DOHH2 (cell line): ENCODE results near the gene RNASET2.

Experiments used
- H3F3A ChIP-seq: fragments of 200-600 bp; sonication (generic), shearing (Covaris generic); 2 replicates; pipeline ENCODE4 v1.6.0; 2016; ENCODE audit warnings: antibody characterized with exemption, mild to moderate bottlenecking; ENCODE audit not compliant: control insufficient read depth, insufficient read depth
- H3K27ac ChIP-seq: fragments of 200-600 bp; sonication (generic); 2 replicates; pipeline ENCODE4 v1.5.1; 2014; ENCODE audit warnings: low read depth, mild to moderate bottlenecking, low read length, moderate library complexity
- H3K27me3 ChIP-seq: fragments of 200-600 bp; sonication (generic); 2 replicates; pipeline ENCODE4 v1.6.1; 2014; ENCODE audit warnings: mild to moderate bottlenecking, low read length, mixed read lengths; ENCODE audit not compliant: control insufficient read depth
- H3K36me3 ChIP-seq: fragments of 200-600 bp; sonication (generic); 2 replicates; pipeline ENCODE4 v1.6.1; 2014; ENCODE audit warnings: mild to moderate bottlenecking, low read length, moderate library complexity, mixed read lengths; ENCODE audit not compliant: control insufficient read depth
- H3K4me1 ChIP-seq: fragments of 200-600 bp; sonication (generic); 2 replicates; pipeline ENCODE4 v1.6.1; 2014; ENCODE audit warnings: mild to moderate bottlenecking, low read length, mixed read lengths; ENCODE audit not compliant: control insufficient read depth
- H3K4me2 ChIP-seq: fragments of 200-600 bp; sonication (generic); 2 replicates; pipeline ENCODE4 v1.6.0; 2014; ENCODE audit warnings: mild to moderate bottlenecking, low read length, moderate library complexity
- H3K4me3 ChIP-seq: fragments of 200-600 bp; sonication (generic); 2 replicates; pipeline ENCODE4 v1.5.1; 2014; ENCODE audit warnings: mild to moderate bottlenecking, low read length, mixed read lengths
- H3K79me2 ChIP-seq: fragments of 200-600 bp; sonication (generic); 2 replicates; pipeline ENCODE4 v1.6.1; 2014; ENCODE audit warnings: mild to moderate bottlenecking, low read length, mixed read lengths; ENCODE audit not compliant: control insufficient read depth
- H3K9me2 ChIP-seq: fragments of 200-600 bp; sonication (generic); replicated peaks from 2 replicates; pipeline ENCODE4 v1.6.1; 2014; ENCODE audit warnings: mild to moderate bottlenecking, low read length, mixed read lengths; ENCODE audit not compliant: control insufficient read depth
- H3K9me3 ChIP-seq: fragments of 200-600 bp; sonication (generic); 2 replicates; pipeline ENCODE4 v1.6.1; 2014; ENCODE audit warnings: antibody characterized with exemption, low read length, mixed read lengths; ENCODE audit not compliant: control insufficient read depth, insufficient read depth
- H4K20me1 ChIP-seq: fragments of 200-600 bp; sonication (generic); 2 replicates; pipeline ENCODE4 v1.6.0; 2014; ENCODE audit warnings: low read depth, mild to moderate bottlenecking, antibody characterized with exemption, low read length, moderate library complexity; ENCODE audit not compliant: control insufficient read depth, insufficient read depth
- EZH2phosphoT487 ChIP-seq: fragments of 200-600 bp; sonication (generic); IDR thresholded peaks from 2 replicates; pipeline ENCODE4 v1.6.1; 2017; ENCODE audit warnings: borderline replicate concordance, mild to moderate bottlenecking, antibody characterized with exemption, low read length, moderate library complexity, mixed read lengths
- TF ChIP-seq, protein P1 (sequence below): fragments of 200-600 bp; sonication (generic); IDR thresholded peaks from one replicate; pipeline ENCODE4 v1.5.1; 2014; ENCODE audit warnings: antibody characterized with exemption, mild to moderate bottlenecking, low read depth, low read length; ENCODE audit not compliant: poor library complexity, severe bottlenecking

RNASET2 gene

DNA sequence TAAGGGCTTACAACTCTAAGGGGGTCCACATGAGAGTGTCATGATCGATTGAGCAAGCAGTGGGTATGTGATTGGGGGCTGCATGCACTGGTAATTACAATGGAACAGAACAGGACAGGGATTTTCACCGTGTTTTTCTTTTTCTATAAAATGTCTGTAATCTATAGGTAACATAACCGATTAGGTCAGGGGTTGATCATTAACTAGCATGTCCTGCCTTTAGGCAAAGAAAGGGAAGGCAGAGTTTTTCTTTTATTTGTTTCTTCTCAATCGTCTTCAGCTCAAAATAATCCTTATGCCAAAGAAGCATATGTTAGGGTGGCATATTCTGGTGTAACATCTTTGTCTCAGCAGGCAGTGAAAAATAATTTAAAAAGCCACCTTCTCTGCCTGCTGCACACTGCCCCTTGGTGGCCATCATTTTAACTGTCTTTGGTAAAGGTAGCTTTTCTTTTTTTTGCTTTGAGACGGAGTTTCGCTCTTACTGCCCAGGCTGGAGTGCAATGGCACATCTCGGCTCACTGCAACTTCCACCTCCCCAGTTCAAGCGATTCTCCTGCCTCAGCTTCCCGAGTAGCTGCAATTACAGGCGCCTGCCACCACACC lies 33.2 kb upstream of the RNASET2 start:
- H3K9me3 ChIP-seq: no peaks in the 10 kb centered on the region
- no peak for TF ChIP-seq EZH2phosphoT487
- TF ChIP-seq, protein P1, sequence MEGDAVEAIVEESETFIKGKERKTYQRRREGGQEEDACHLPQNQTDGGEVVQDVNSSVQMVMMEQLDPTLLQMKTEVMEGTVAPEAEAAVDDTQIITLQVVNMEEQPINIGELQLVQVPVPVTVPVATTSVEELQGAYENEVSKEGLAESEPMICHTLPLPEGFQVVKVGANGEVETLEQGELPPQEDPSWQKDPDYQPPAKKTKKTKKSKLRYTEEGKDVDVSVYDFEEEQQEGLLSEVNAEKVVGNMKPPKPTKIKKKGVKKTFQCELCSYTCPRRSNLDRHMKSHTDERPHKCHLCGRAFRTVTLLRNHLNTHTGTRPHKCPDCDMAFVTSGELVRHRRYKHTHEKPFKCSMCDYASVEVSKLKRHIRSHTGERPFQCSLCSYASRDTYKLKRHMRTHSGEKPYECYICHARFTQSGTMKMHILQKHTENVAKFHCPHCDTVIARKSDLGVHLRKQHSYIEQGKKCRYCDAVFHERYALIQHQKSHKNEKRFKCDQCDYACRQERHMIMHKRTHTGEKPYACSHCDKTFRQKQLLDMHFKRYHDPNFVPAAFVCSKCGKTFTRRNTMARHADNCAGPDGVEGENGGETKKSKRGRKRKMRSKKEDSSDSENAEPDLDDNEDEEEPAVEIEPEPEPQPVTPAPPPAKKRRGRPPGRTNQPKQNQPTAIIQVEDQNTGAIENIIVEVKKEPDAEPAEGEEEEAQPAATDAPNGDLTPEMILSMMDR: peak; percentile 61
- no peaks in the 10 kb centered on the region for H3F3A ChIP-seq
- H3K27ac ChIP-seq: no peak overlapping the region
- H3K36me3 ChIP-seq: peaks cover 48% of the 10 kb centered on the region
- H3K9me2 ChIP-seq: no peaks in the 10 kb centered on the region
- H3K4me3 ChIP-seq: no peak overlapping the region
- no peaks in the 10 kb centered on the region; the same call in 1 of the 2 replicates for H4K20me1 ChIP-seq
- no peaks in the 10 kb centered on the region for H3K27me3 ChIP-seq
- peaks cover 99% of the 10 kb centered on the region for H3K79me2 ChIP-seq
- H3K4me1 ChIP-seq: peaks cover 2% of the 10 kb centered on the region; the same call in 1 of the 2 replicates
- no peak overlapping the region for H3K4me2 ChIP-seq

DNA sequence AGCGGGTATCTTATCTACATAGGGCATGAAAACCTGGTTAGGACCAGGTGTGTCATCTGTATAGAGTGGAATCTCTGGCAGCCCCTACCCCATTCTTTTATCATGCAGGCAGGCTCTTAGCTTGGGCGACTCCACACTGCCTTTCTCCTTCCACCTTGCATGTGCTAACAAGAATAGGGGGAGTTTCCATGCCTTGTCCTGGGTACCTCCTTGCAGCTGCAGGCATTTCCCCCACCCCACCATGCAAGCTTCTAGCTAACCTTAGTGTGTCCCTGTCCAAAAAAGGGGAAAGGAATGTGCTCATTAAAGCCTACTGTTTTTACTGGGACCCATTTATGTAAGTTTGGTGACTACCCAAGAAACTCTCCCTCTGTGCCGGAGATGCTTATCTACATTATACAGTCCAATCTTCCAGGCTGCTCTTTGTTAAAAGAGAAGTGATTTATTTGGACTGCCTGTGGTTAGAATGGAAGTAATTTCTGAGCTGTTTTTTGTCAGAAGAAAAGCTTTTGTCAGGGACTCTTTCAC lies 32.4 kb upstream of the RNASET2 start:
- H3K4me3 ChIP-seq: no peak overlapping the region
- H3K27ac ChIP-seq: no peak overlapping the region
- no peaks in the 10 kb centered on the region for H3K9me3 ChIP-seq
- peaks cover 99% of the 10 kb centered on the region for H3K79me2 ChIP-seq
- H4K20me1 ChIP-seq: no peaks in the 10 kb centered on the region; the same call in 1 of the 2 replicates
- no peak overlapping the region for H3K4me2 ChIP-seq
- H3K9me2 ChIP-seq: no peaks in the 10 kb centered on the region
- H3F3A ChIP-seq: no peaks in the 10 kb centered on the region
- peaks cover 45% of the 10 kb centered on the region for H3K36me3 ChIP-seq
- peaks cover 2% of the 10 kb centered on the region; the same call in 1 of the 2 replicates for H3K4me1 ChIP-seq
- no peaks in the 10 kb centered on the region for H3K27me3 ChIP-seq
- TF ChIP-seq, protein P1: no peak
- no peak for TF ChIP-seq EZH2phosphoT487

DNA sequence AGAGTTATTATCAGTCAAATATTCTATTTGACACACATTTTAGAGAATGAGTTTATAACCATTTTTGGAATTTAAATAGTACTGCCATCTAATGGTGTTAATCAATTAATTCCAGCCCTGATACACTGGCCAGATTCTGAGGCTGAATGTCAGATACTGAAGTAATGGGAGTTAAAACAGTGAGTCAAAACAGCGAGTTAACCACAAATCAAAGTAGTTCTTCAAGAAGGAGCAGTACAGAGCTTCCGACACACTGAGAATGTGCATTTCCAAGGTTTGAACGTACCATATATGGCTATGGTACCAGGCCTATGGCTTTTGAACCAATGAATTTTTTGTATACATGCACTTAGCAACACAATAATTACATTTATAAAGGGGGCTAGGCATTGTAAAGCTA lies 31.6 kb upstream of the RNASET2 start:
- Histone ChIP-seq H3K27ac (no peak overlapping the region), H3K27me3 (no peaks in the 10 kb centered on the region), H3K79me2 (peaks cover 96% of the 10 kb centered on the region), H4K20me1 (no peaks in the 10 kb centered on the region; the same call in 1 of the 2 replicates), H3K9me2 (no peaks in the 10 kb centered on the region), H3F3A (no peaks in the 10 kb centered on the region), H3K36me3 (peaks cover 40% of the 10 kb centered on the region), H3K4me3 (no peak overlapping the region), H3K9me3 (no peaks in the 10 kb centered on the region), H3K4me1 (peaks cover 2% of the 10 kb centered on the region; the same call in 1 of the 2 replicates), H3K4me2 (no peak overlapping the region)
- no peak for TF ChIP-seq EZH2phosphoT487
- TF ChIP-seq, protein P1: no peak
